NCI-H748 (cell line): ENCODE results near the gene UBE2E2.
A peak's percentile ranks its signal among the peaks of the same experiment; 100 is the strongest.

Experiments used
- DNase-seq: peaks from one replicate; lab custom pipeline; 2025; ENCODE audit not compliant: unreplicated experiment; lab: John Stamatoyannopoulos, UW

UBE2E2 gene

GRCh38 chr3:23468203-23468602 is 265.1 kb downstream of the UBE2E2 start:
- no peak for DNase-seq

- DNase-seq = no peak
Observed at GRCh38 chr3:23474580-23475357, 271.6 kb downstream of the UBE2E2 start.

- no peak for DNase-seq
Observed at GRCh38 chr3:23475446-23475845, 272.3 kb downstream of the UBE2E2 start.

- DNase-seq = no peak
Observed at GRCh38 chr3:23479026-23479425, 275.9 kb downstream of the UBE2E2 start.

- no peak for DNase-seq
Observed at GRCh38 chr3:23479615-23480328, 276.6 kb downstream of the UBE2E2 start.

GRCh38 chr3:23480329-23480714 is 277.2 kb downstream of the UBE2E2 start:
- no peak for DNase-seq

GRCh38 chr3:23481011-23481615 is 278.0 kb downstream of the UBE2E2 start:
- no peak for DNase-seq

GRCh38 chr3:23481616-23482278 is 278.6 kb downstream of the UBE2E2 start:
- no peak for DNase-seq

GRCh38 chr3:23484386-23484785 is 281.3 kb downstream of the UBE2E2 start:
- DNase-seq = no peak

- DNase-seq = no peak
Observed at GRCh38 chr3:23485922-23486321, 282.8 kb downstream of the UBE2E2 start.

GRCh38 chr3:23487015-23487414 is 283.9 kb downstream of the UBE2E2 start:
- DNase-seq = no peak

- no peak for DNase-seq
Observed at GRCh38 chr3:23488618-23489017, 285.5 kb downstream of the UBE2E2 start.

GRCh38 chr3:23489300-23490158 is 286.4 kb downstream of the UBE2E2 start:
- DNase-seq = no peak

GRCh38 chr3:23490459-23490858 is 287.3 kb downstream of the UBE2E2 start:
- DNase-seq = no peak

- DNase-seq = no peak
Observed at GRCh38 chr3:23492057-23492456, 288.9 kb downstream of the UBE2E2 start.

- DNase-seq = no peak
Observed at GRCh38 chr3:23493889-23494288, 290.8 kb downstream of the UBE2E2 start.

GRCh38 chr3:23494967-23495366 is 291.8 kb downstream of the UBE2E2 start:
- no peak for DNase-seq

- DNase-seq = peak; percentile 14
Observed at GRCh38 chr3:23495507-23495906, 292.4 kb downstream of the UBE2E2 start.

GRCh38 chr3:23496165-23496564 is 293.0 kb downstream of the UBE2E2 start:
- DNase-seq = no peak

- DNase-seq = no peak
Observed at GRCh38 chr3:23497156-23497555, 294.0 kb downstream of the UBE2E2 start.
